K562 (cell line): ENCODE results near the gene SPON1. TPM values are rescaled to one million over a fixed set of nuclear protein-coding genes. Genes with fewer than 3 reads are reported as not detected.

Source experiments
- ATAC-seq: fragments of 200-7000 bp; cut with Tn5 transposase; 3 replicates; pipeline ENCODE4 v1.9.1; 2020; ENCODE audit warnings: moderate library complexity
- BruUV-seq: library from RNA; stranded (reverse); fragments of 400-500 nt; replicated peaks from 2 replicates; lab custom pipeline; 2021; lab: Mats Ljungman, UMichigan
- CTCF ChIA-PET: fragments of 300-600 bp; formaldehyde crosslinking; extraction: SDS; loops from one replicate; lab custom pipeline; 2021; ENCODE audit warnings: low intra/inter-chr PET ratio; lab: Yijun Ruan, JAX
- POLR2A ChIA-PET: fragments of 300-600, 350-650 bp; sonication (Branson Sonifier 250); formaldehyde crosslinking; extraction: SDS; loops from one replicate; lab custom pipeline; 2021; ENCODE audit warnings: antibody characterized with exemption, inconsistent platforms; lab: Yijun Ruan, JAX
- DNase-seq, 4 experiments: peaks; one replicate each; pipeline versions ENCODE4 v3.0.0 to v3.0.0-alpha.2; 2011 to 2018; ENCODE audit warnings: low spot score in 3 of 4, mixed read lengths in 3 of 4; ENCODE audit errors: extremely low read depth in 1 of 4
- FAIRE-seq: peaks from 2 replicates; lab custom pipeline; 2011; peaks lifted over from hg19 to GRCh38; lab: Jason Lieb, UNC
- H2AFZ ChIP-seq: 2 replicates; pipeline ENCODE4 v1.6.0; 2011; ENCODE audit warnings: low read depth, low read length, control low read depth, inconsistent platforms
- H3K27ac ChIP-seq: fragments of 200-600 bp; 3 replicates; pipeline ENCODE4 v1.8.0; 2011; ENCODE audit warnings: low read depth, mild to moderate bottlenecking, control low read depth, inconsistent platforms, low read length, moderate library complexity, mixed read lengths; ENCODE audit errors: extremely low read depth
- H3K27me3 ChIP-seq, 2 experiments: fragments of 300-600 bp in 1 of 2; 2 replicates in 1 of 2; 3 replicates in 1 of 2; pipeline versions ENCODE4 v1.6.0 to v1.8.0; 2011; ENCODE audit warnings: inconsistent platforms in 2 of 2, low read length in 2 of 2, mild to moderate bottlenecking in 1 of 2, mixed read lengths in 1 of 2, moderate library complexity in 1 of 2; ENCODE audit not compliant: control insufficient read depth in 2 of 2, insufficient read depth in 2 of 2
- H3K36me3 ChIP-seq: fragments of 300-600 bp; 3 replicates; pipeline ENCODE4 v1.8.0; 2011; ENCODE audit warnings: mild to moderate bottlenecking, low read length, inconsistent platforms; ENCODE audit not compliant: control insufficient read depth, insufficient read depth
- H3K4me1 ChIP-seq, 2 experiments: fragments of 200-600 bp in 1 of 2; replicated peaks in 1 of 2; 2 replicates in 1 of 2; 3 replicates in 1 of 2; pipeline versions ENCODE4 v1.5.1 to v1.8.0; 2011; ENCODE audit warnings: inconsistent platforms in 2 of 2, low read length in 2 of 2, mild to moderate bottlenecking in 1 of 2, mixed read lengths in 1 of 2, moderate library complexity in 1 of 2; ENCODE audit not compliant: control insufficient read depth in 2 of 2, insufficient read depth in 2 of 2
- H3K4me2 ChIP-seq: 2 replicates; pipeline ENCODE4 v1.6.1; 2011; ENCODE audit warnings: low read length, control low read depth, inconsistent platforms, mixed read lengths; ENCODE audit not compliant: insufficient read depth
- H3K4me3 ChIP-seq: fragments of 200-600 bp; sonication (generic), shearing (Covaris generic); 2 replicates; pipeline ENCODE4 v1.5.1; 2016; ENCODE audit warnings: control low read depth, inconsistent platforms
- H3K79me2 ChIP-seq: fragments of 200-600 bp; 3 replicates; pipeline ENCODE4 v1.8.0; 2011; ENCODE audit warnings: low read length, inconsistent platforms; ENCODE audit not compliant: control insufficient read depth, insufficient read depth
- H3K9ac ChIP-seq, 2 experiments: 2 replicates each; pipeline versions ENCODE4 v1.6.0 to v1.6.1; 2011; ENCODE audit warnings: low read depth in 2 of 2, low read length in 2 of 2, control low read depth in 1 of 2, inconsistent platforms in 1 of 2, mild to moderate bottlenecking in 1 of 2, mixed read lengths in 1 of 2; ENCODE audit not compliant: insufficient read depth in 1 of 2
- H3K9me1 ChIP-seq: one replicate; pipeline ENCODE4 v1.6.0; 2011; ENCODE audit warnings: inconsistent platforms, mild to moderate bottlenecking, low read length, moderate library complexity; ENCODE audit not compliant: control insufficient read depth, insufficient read depth
- H3K9me3 ChIP-seq: replicated peaks from 2 replicates; pipeline ENCODE4 v1.5.1; 2011; ENCODE audit warnings: low read depth, low read length, inconsistent platforms; ENCODE audit not compliant: control insufficient read depth, insufficient read depth
- H4K20me1 ChIP-seq: replicated peaks from 2 replicates; pipeline ENCODE4 v1.6.1; 2011; ENCODE audit warnings: low read length, inconsistent platforms, mixed read lengths; ENCODE audit not compliant: control insufficient read depth, insufficient read depth
- EP300 ChIP-seq: IDR thresholded peaks from 2 replicates; pipeline ENCODE4 v1.6.1; 2012; ENCODE audit warnings: low read length, improper control_type of control experiment
- HNRNPK ChIP-seq: fragments of 200-400 bp; formaldehyde crosslinking; IDR thresholded peaks from one replicate; pipeline ENCODE4 v1.6.1; 2018; ENCODE audit warnings: mild to moderate bottlenecking, low read depth, low read length; ENCODE audit not compliant: poor library complexity, severe bottlenecking
- RAD51 ChIP-seq: fragments of 450-650 bp; IDR thresholded peaks from 2 replicates; pipeline ENCODE4 v1.7.1; 2016; ENCODE audit warnings: low read depth, mild to moderate bottlenecking, borderline replicate concordance
- RNF2 ChIP-seq: sonication (generic); IDR thresholded peaks from 2 replicates; pipeline ENCODE4 v1.6.1; 2016
- TCF7 ChIP-seq: sonication (generic); IDR thresholded peaks from 2 replicates; pipeline ENCODE4 v1.6.1; 2016; ENCODE audit warnings: antibody characterized with exemption, borderline replicate concordance
- XRCC4 ChIP-seq: IDR thresholded peaks from one replicate; pipeline ENCODE4 v1.6.1; 2011; ENCODE audit not compliant: insufficient read depth, insufficient read length; ENCODE audit errors: extremely low read depth
- ZNF384 ChIP-seq: IDR thresholded peaks from 2 replicates; pipeline ENCODE4 v1.6.1; 2012; ENCODE audit warnings: low read depth, low read length, improper control_type of control experiment
- ZNF668 ChIP-seq: fragments of 250-450 bp; sonication (Bioruptor Pico); IDR thresholded peaks from 2 replicates; pipeline ENCODE4 v1.8.0; 2022; ENCODE audit warnings: mild to moderate bottlenecking, inconsistent platforms
- ZNF79 ChIP-seq: fragments of 250-450 bp; sonication (Bioruptor Pico); IDR thresholded peaks from 2 replicates; pipeline ENCODE4 v1.4.0; 2020; ENCODE audit warnings: low read depth, mild to moderate bottlenecking, moderate library complexity
- WGBS: fragments of 100-300 bp; shearing (Covaris generic); methylation state at CpG from one replicate; pipeline ENCODE4 v1.1.6; 2016; ENCODE audit warnings: low coverage, mixed read lengths; ENCODE audit not compliant: insufficient coverage; ENCODE audit errors: missing lambda C conversion rate; 5-methylcytosine and 5-hydroxymethylcytosine counted together
- in situ Hi-C: fragments of 300-500 bp; cut with MboI; formaldehyde crosslinking; loops from 4 replicates; pipeline ENCODE4 v1.15.0; 2018; ENCODE audit warnings: inconsistent platforms, mixed read lengths
- intact Hi-C: fragments of 100-400 bp; cut with micrococcal nuclease; formaldehyde crosslinking; loops from 2 replicates; pipeline ENCODE4 v1.14.2; 2022
- polyA plus RNA-seq, 8 experiments: library from polyadenylated mRNA; depleted of rRNA in 4 of 8; stranded (reverse) in 5 of 8; unstranded in 3 of 8; fragments of >200 nt; fragmentation: Nextera tagmentation in 2 of 8; fragmentation: Illumina TruSeq in 1 of 8; extraction: Ambion mirVana in 2 of 8; extraction: Trizol in 1 of 8; gene quantifications; 2 replicates each; pipeline versions ENCODE4 v1.2.1 to v1.2.3, GENCODE V29; 2011 to 2014; ENCODE audit warnings: inconsistent platforms in 1 of 8, missing spikeins in 1 of 8
- total RNA-seq, 7 experiments: library from RNA; depleted of rRNA in 6 of 7; stranded (reverse); fragments of >200 nt in 6 of 7; fragmentation: Illumina TruSeq in 2 of 7; extraction: Trizol in 2 of 7; gene quantifications; 2 replicates each; pipeline versions ENCODE4 v1.2.1 to v1.2.3, GENCODE V29; 2011 to 2021; ENCODE audit warnings: low replicate concordance in 1 of 7
- TF ChIP-seq, protein P1 (sequence below), 2 experiments: IDR thresholded peaks; 2 replicates each; pipeline ENCODE4 v1.6.1; 2011; ENCODE audit warnings: borderline replicate concordance in 1 of 2, control low read depth in 1 of 2, low read depth in 1 of 2, low read length in 1 of 2, mild to moderate bottlenecking in 1 of 2, mixed read lengths in 1 of 2, moderate library complexity in 1 of 2; ENCODE audit not compliant: insufficient read depth in 1 of 2, insufficient read length in 1 of 2, poor library complexity in 1 of 2, severe bottlenecking in 1 of 2; ENCODE audit errors: extremely low read depth in 1 of 2
- TF ChIP-seq, protein P2 (sequence below): fragments of 200-400 bp; formaldehyde crosslinking; IDR thresholded peaks from 2 replicates; pipeline ENCODE4 v1.6.1; 2017; ENCODE audit warnings: mild to moderate bottlenecking, low read depth, low read length, moderate library complexity

The SPON1 gene
- total and polyA plus RNA-seq, 9 of the 15 experiments (the other 6 are each of a cell fraction or from before 2014, with no cell fraction given): 0.04 to 0.06 TPM; not detected in 7

DNA sequence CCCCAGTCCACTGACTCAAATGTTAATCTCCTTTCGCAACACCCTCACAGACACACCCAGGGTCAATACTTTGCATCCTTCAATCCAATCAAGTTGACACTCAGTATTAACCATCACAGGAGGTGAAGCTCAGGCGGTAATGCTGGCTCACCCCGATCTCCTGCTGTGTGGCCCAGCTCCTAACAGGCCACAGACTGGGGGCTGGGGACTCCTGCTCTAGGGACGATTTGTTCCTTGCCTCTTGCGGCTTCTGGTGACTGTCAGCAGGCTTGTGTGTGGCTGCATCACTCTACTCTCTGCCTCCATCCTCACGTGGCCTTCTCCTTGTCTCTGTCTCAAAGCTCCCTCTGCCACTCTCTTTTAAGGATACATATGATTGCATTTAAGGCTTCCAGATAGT lies 45.0 kb downstream of the SPON1 start:
- no peaks in the 10 kb centered on the region for H3K36me3 ChIP-seq
- H3K4me3 ChIP-seq: no peak overlapping the region
- no peaks in the 10 kb centered on the region for H4K20me1 ChIP-seq
- H3K9ac ChIP-seq: no peak overlapping the region
- FAIRE-seq (no peak), DNase-seq (no peak), ATAC-seq (no peak)
- no peaks in the 10 kb centered on the region for H3K4me1 ChIP-seq
- H3K9me1 ChIP-seq: no peaks in the 10 kb centered on the region
- POLR2A ChIA-PET: no interaction called here
- no peak overlapping the region for H3K4me2 ChIP-seq
- no peaks in the 10 kb centered on the region for H3K79me2 ChIP-seq
- no peak overlapping the region for H3K27ac ChIP-seq
- CTCF ChIA-PET: no interaction called here
- in situ Hi-C loops (no loop called here), intact Hi-C loops (no loop called here)
- no peak for TF ChIP-seq RNF2
- no peak for TF ChIP-seq RAD51
- TF ChIP-seq, protein P1, sequence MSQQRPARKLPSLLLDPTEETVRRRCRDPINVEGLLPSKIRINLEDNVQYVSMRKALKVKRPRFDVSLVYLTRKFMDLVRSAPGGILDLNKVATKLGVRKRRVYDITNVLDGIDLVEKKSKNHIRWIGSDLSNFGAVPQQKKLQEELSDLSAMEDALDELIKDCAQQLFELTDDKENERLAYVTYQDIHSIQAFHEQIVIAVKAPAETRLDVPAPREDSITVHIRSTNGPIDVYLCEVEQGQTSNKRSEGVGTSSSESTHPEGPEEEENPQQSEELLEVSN (IDR thresholded peaks at IDR 0.05; ENCODE audit: borderline replicate concordance in 1 of 2, extremely low read depth in 1 of 2, insufficient read depth in 1 of 2, insufficient read length in 1 of 2, low read depth in 1 of 2, low read length in 1 of 2, poor library complexity in 1 of 2, severe bottlenecking in 1 of 2): no peak
- TF ChIP-seq TCF7: no peak
- no peak for TF ChIP-seq EP300
- TF ChIP-seq ZNF79: no peak
- TF ChIP-seq, protein P2, sequence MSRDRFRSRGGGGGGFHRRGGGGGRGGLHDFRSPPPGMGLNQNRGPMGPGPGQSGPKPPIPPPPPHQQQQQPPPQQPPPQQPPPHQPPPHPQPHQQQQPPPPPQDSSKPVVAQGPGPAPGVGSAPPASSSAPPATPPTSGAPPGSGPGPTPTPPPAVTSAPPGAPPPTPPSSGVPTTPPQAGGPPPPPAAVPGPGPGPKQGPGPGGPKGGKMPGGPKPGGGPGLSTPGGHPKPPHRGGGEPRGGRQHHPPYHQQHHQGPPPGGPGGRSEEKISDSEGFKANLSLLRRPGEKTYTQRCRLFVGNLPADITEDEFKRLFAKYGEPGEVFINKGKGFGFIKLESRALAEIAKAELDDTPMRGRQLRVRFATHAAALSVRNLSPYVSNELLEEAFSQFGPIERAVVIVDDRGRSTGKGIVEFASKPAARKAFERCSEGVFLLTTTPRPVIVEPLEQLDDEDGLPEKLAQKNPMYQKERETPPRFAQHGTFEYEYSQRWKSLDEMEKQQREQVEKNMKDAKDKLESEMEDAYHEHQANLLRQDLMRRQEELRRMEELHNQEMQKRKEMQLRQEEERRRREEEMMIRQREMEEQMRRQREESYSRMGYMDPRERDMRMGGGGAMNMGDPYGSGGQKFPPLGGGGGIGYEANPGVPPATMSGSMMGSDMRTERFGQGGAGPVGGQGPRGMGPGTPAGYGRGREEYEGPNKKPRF: no peak
- TF ChIP-seq HNRNPK: no peak
- TF ChIP-seq ZNF668 (CRISPR knock-in tag): no peak
- TF ChIP-seq XRCC4: no peak
- no peak for TF ChIP-seq ZNF384
- H3K27me3 ChIP-seq: 0 out of 5 replicates have a peak, but pooled peaks cover 0 to 7% of the 10 kb centered on the region in 2 experiments
- 1% methylated on average over 6 of the region's 6 CpGs for WGBS
- no peak overlapping the region for H2AFZ ChIP-seq
- H3K9me3 ChIP-seq: no peaks in the 10 kb centered on the region
- no TSS peak for BruUV-seq
